ENCODE results near the gene HTT. TPM values are rescaled to one million over a fixed set of nuclear protein-coding genes. Genes with fewer than 3 reads are reported as not detected.

HTT gene
- total RNA-seq, 2 experiments from 2014 or later, result 72.0 to 83.7 TPM

GRCh38 chr4:3054169-3054759 is 20.2 kb upstream of the HTT start:
- no peaks in the 10 kb centered on the region for H3K4me1 Mint-ChIP-seq
- ChIA-PET POLR2A (no interaction called here), CTCF (interaction anchor here (2.3 kb wide), 1 partner anchor 19 kb away, joined by 6 read pairs; no protein-coding TSS in a partner anchor)
- DNase-seq, result no peak
- peaks cover 23% of the 10 kb centered on the region for H3K9me3 Mint-ChIP-seq
- H3K27me3 Mint-ChIP-seq, result peaks cover 13% of the 10 kb centered on the region
- H3K36me3 Mint-ChIP-seq (ENCODE audit: low read depth), result peaks cover 7% of the 10 kb centered on the region
- no peak overlapping the region for H3K27ac Mint-ChIP-seq
- no peak overlapping the region for H3K4me3 Mint-ChIP-seq

- no peak overlapping the region for H3K27ac Mint-ChIP-seq
- peaks cover 15% of the 10 kb centered on the region for H3K9me3 Mint-ChIP-seq
- H3K27me3 Mint-ChIP-seq, result peaks cover 7% of the 10 kb centered on the region
- no peak overlapping the region for H3K4me3 Mint-ChIP-seq
- DNase-seq, result no peak
- H3K4me1 Mint-ChIP-seq, result no peaks in the 10 kb centered on the region
- ChIA-PET POLR2A (no interaction called here), CTCF (interaction anchor here (2.2 kb wide), 1 partner anchor 12 kb away, joined by 7 read pairs; no protein-coding TSS in a partner anchor)
- peaks cover 2% of the 10 kb centered on the region for H3K36me3 Mint-ChIP-seq (ENCODE audit: low read depth)
Observed at GRCh38 chr4:3059943-3060342, 14.5 kb upstream of the HTT start.

GRCh38 chr4:3060946-3061345 is 13.5 kb upstream of the HTT start:
- peaks cover 9% of the 10 kb centered on the region for H3K27me3 Mint-ChIP-seq
- no peak overlapping the region for H3K27ac Mint-ChIP-seq
- H3K4me3 Mint-ChIP-seq, result no peak overlapping the region
- DNase-seq, result no peak
- peaks cover 9% of the 10 kb centered on the region for H3K9me3 Mint-ChIP-seq
- H3K36me3 Mint-ChIP-seq (ENCODE audit: low read depth), result peaks cover 2% of the 10 kb centered on the region
- ChIA-PET CTCF (interaction anchor here (2.2 kb wide), 1 partner anchor 11 kb away, joined by 7 read pairs; no protein-coding TSS in a partner anchor), POLR2A (no interaction called here)
- H3K4me1 Mint-ChIP-seq, result no peaks in the 10 kb centered on the region

- ChIA-PET CTCF (interaction anchor here (0.8 to 2.2 kb wide), 2 partner anchors 10 to 25 kb away, joined by 3 to 7 read pairs; no protein-coding TSS in a partner anchor), POLR2A (no interaction called here)
- Mint-ChIP-seq H3K36me3 (ENCODE audit: low read depth) (no peaks in the 10 kb centered on the region), H3K9me3 (no peaks in the 10 kb centered on the region), H3K4me3 (no peak overlapping the region), H3K27ac (no peak overlapping the region), H3K27me3 (peaks cover 9% of the 10 kb centered on the region), H3K4me1 (no peaks in the 10 kb centered on the region)
- DNase-seq, result no peak
Observed at GRCh38 chr4:3062471-3062870, 12.0 kb upstream of the HTT start.

GRCh38 chr4:3065551-3065950 is 8.9 kb upstream of the HTT start:
- CTCF ChIA-PET, result interaction anchor here (1.0 kb wide), 1 partner anchor 21 kb away, joined by 3 read pairs; no protein-coding TSS in a partner anchor
- Mint-ChIP-seq H3K4me1 (no peaks in the 10 kb centered on the region), H3K36me3 (ENCODE audit: low read depth) (no peaks in the 10 kb centered on the region), H3K9me3 (no peaks in the 10 kb centered on the region), H3K27ac (no peak overlapping the region), H3K4me3 (no peak overlapping the region), H3K27me3 (peaks cover 5% of the 10 kb centered on the region)
- no peak for DNase-seq
- POLR2A ChIA-PET, result no interaction called here

- no peak overlapping the region for H3K27ac Mint-ChIP-seq
- DNase-seq, result no peak
- H3K27me3 Mint-ChIP-seq, result peaks cover 5% of the 10 kb centered on the region
- H3K9me3 Mint-ChIP-seq, result no peaks in the 10 kb centered on the region
- H3K36me3 Mint-ChIP-seq (ENCODE audit: low read depth), result no peaks in the 10 kb centered on the region
- H3K4me1 Mint-ChIP-seq, result no peaks in the 10 kb centered on the region
- POLR2A ChIA-PET, result no interaction called here
- H3K4me3 Mint-ChIP-seq, result no peak overlapping the region
- CTCF ChIA-PET, result no interaction called here
Observed at GRCh38 chr4:3066836-3067400, 7.6 kb upstream of the HTT start.

GRCh38 chr4:3067473-3068001 is 6.9 kb upstream of the HTT start:
- no peak overlapping the region for H3K27ac Mint-ChIP-seq
- POLR2A ChIA-PET, result no interaction called here
- no peaks in the 10 kb centered on the region for H3K36me3 Mint-ChIP-seq (ENCODE audit: low read depth)
- DNase-seq, result no peak
- no peaks in the 10 kb centered on the region for H3K9me3 Mint-ChIP-seq
- CTCF ChIA-PET, result interaction anchor here (0.8 kb wide), 1 partner anchor 20 kb away, joined by 3 read pairs; no protein-coding TSS in a partner anchor
- H3K4me3 Mint-ChIP-seq, result no peak overlapping the region
- no peaks in the 10 kb centered on the region for H3K4me1 Mint-ChIP-seq
- H3K27me3 Mint-ChIP-seq, result peaks cover 5% of the 10 kb centered on the region

- Mint-ChIP-seq H3K9me3 (no peaks in the 10 kb centered on the region), H3K27ac (no peak overlapping the region), H3K27me3 (peaks cover 2% of the 10 kb centered on the region), H3K4me1 (no peaks in the 10 kb centered on the region), H3K4me3 (no peak overlapping the region), H3K36me3 (ENCODE audit: low read depth) (no peaks in the 10 kb centered on the region)
- CTCF ChIA-PET, result no interaction called here
- POLR2A ChIA-PET, result no interaction called here
- DNase-seq, result no peak
Observed at GRCh38 chr4:3069661-3070199, 4.8 kb upstream of the HTT start.

GRCh38 chr4:3070709-3071500 is 3.6 kb upstream of the HTT start:
- Mint-ChIP-seq H3K4me3 (no peak overlapping the region), H3K4me1 (peaks cover 7% of the 10 kb centered on the region), H3K27ac (no peak overlapping the region), H3K36me3 (ENCODE audit: low read depth) (no peaks in the 10 kb centered on the region), H3K27me3 (no peaks in the 10 kb centered on the region), H3K9me3 (no peaks in the 10 kb centered on the region)
- ChIA-PET POLR2A (no interaction called here), CTCF (interaction anchor here (0.5 to 2.0 kb wide), 3 partner anchors 10 to 115 kb away, joined by 3 to 7 read pairs (median 4); no protein-coding TSS in a partner anchor)
- DNase-seq, result no peak

GRCh38 chr4:3071811-3072210 is 2.7 kb upstream of the HTT start:
- H3K4me1 Mint-ChIP-seq, result peaks cover 14% of the 10 kb centered on the region
- no peaks in the 10 kb centered on the region for H3K36me3 Mint-ChIP-seq (ENCODE audit: low read depth)
- no peak overlapping the region for H3K4me3 Mint-ChIP-seq
- H3K27me3 Mint-ChIP-seq, result no peaks in the 10 kb centered on the region
- peak overlapping the region; percentile 14 for H3K27ac Mint-ChIP-seq
- DNase-seq, result no peak
- ChIA-PET CTCF (interaction anchor here (2.0 kb wide), 1 partner anchor 11 kb away, joined by 7 read pairs; no protein-coding TSS in a partner anchor), POLR2A (no interaction called here)
- H3K9me3 Mint-ChIP-seq, result no peaks in the 10 kb centered on the region

GRCh38 chr4:3073158-3074077 is 1.1 kb upstream of the HTT start:
- ChIA-PET CTCF (interaction anchor here (0.6 to 2.0 kb wide), 5 partner anchors 12 to 685 kb away, joined by 3 to 7 read pairs (median 3); no protein-coding TSS in a partner anchor), POLR2A (no interaction called here)
- Mint-ChIP-seq H3K4me1 (peaks cover 21% of the 10 kb centered on the region), H3K27me3 (no peaks in the 10 kb centered on the region), H3K36me3 (ENCODE audit: low read depth) (no peaks in the 10 kb centered on the region), H3K4me3 (peak overlapping the region; percentile 16), H3K9me3 (no peaks in the 10 kb centered on the region), H3K27ac (peak overlapping the region; percentile 19)
- peak; percentile 8 for DNase-seq
